DMS114 treated with DMSO at 0.1 percent for 48 hours (cell line): Measurements from ENCODE around the gene TBC1D3D.
"Not testable (repeated sequence)": the region's sequence is repeated elsewhere in the genome, so short reads cannot be mapped to it uniquely, and the experiment has no call there.

Experiments
- DNase-seq: peaks from one replicate; lab custom pipeline; 2025; ENCODE audit not compliant: unreplicated experiment; lab: John Stamatoyannopoulos, UW

Gene TBC1D3D

DNA sequence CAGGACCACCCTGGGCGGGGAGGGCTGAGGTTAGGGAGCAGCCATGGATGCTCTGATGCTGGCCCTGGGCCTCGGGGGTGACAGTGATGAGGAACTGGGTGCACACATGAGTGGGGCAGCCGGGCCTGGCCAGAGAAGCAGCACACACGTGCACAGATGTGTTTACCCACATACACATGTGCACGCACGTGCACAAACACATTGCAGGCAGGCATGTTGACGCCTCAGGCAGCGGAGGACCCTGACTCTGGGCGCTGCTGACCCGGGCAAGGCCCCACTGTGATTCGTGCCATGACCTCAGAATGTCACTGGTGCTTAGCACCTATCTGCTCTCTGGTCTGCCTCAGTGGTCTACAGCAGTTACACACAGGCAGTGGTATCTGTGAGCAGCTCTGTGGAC lies at the start of gene TBC1D3D:
TSS of gene TBC1D3D (plus strand) at position 301 of the 400 bp plus-strand sequence. CDS start 1,585 bp downstream, outside the sequence.
- not testable (repeated sequence) for DNase-seq

DNA sequence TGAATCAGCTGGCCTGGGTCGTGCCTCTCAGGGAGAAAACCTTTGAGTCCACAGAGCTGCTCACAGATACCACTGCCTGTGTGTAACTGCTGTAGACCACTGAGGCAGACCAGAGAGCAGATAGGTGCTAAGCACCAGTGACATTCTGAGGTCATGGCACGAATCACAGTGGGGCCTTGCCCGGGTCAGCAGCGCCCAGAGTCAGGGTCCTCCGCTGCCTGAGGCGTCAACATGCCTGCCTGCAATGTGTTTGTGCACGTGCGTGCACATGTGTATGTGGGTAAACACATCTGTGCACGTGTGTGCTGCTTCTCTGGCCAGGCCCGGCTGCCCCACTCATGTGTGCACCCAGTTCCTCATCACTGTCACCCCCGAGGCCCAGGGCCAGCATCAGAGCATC lies 14.8 kb upstream of the TBC1D3D start, which contains the start of gene TBC1D3L:
TSS of gene TBC1D3L (minus strand) at position 101 of the 400 bp plus-strand sequence. CDS start 1,540 bp downstream, outside the sequence.
- DNase-seq = not testable (repeated sequence)
